HUES64 (cell line): ENCODE results near the gene DSCAML1.

Source experiments
- H3K27ac ChIP-seq: 2 replicates; pipeline ENCODE4 v1.7.0; 2013; ENCODE audit warnings: low read depth, low read length, inconsistent platforms
- H3K27me3 ChIP-seq: 2 replicates; pipeline ENCODE4 v1.6.1; 2013; ENCODE audit warnings: mild to moderate bottlenecking, low read length; ENCODE audit not compliant: insufficient read depth
- H3K36me3 ChIP-seq: 2 replicates; pipeline ENCODE4 v1.6.1; 2013; ENCODE audit warnings: mild to moderate bottlenecking, low read length; ENCODE audit not compliant: insufficient read depth
- H3K4me1 ChIP-seq: 2 replicates; pipeline ENCODE4 v1.6.1; 2013; ENCODE audit warnings: mild to moderate bottlenecking, low read length, moderate library complexity; ENCODE audit not compliant: insufficient read depth
- H3K4me3 ChIP-seq: 2 replicates; pipeline ENCODE4 v1.5.1; 2013; ENCODE audit warnings: mild to moderate bottlenecking, low read length, moderate library complexity
- H3K9ac ChIP-seq: 2 replicates; pipeline ENCODE4 v1.6.1; 2013; ENCODE audit warnings: mild to moderate bottlenecking, low read depth, low read length
- H3K9me3 ChIP-seq: 2 replicates; pipeline ENCODE4 v1.6.1; 2013; ENCODE audit warnings: low read depth, low read length; ENCODE audit not compliant: insufficient read depth
- WGBS: fragments of 150-250, 120-280 bp; methylation state at CpG from one replicate; pipeline ENCODE4 v1.1.7; 2013; ENCODE audit warnings: missing lambda C conversion rate; 5-methylcytosine and 5-hydroxymethylcytosine counted together

DSCAML1 gene

GRCh38 chr11:117385906-117386305 lies 411.1 kb downstream of the DSCAML1 start:
- Histone ChIP-seq H3K9me3 (no peaks in the 10 kb centered on the region), H3K4me3 (no peak overlapping the region), H3K27ac (no peak overlapping the region), H3K9ac (no peak overlapping the region), H3K36me3 (peaks cover 30% of the 10 kb centered on the region), H3K4me1 (no peaks in the 10 kb centered on the region), H3K27me3 (no peaks in the 10 kb centered on the region)
- WGBS: 96% methylated on average over 9 of the region's 9 CpGs

DNA sequence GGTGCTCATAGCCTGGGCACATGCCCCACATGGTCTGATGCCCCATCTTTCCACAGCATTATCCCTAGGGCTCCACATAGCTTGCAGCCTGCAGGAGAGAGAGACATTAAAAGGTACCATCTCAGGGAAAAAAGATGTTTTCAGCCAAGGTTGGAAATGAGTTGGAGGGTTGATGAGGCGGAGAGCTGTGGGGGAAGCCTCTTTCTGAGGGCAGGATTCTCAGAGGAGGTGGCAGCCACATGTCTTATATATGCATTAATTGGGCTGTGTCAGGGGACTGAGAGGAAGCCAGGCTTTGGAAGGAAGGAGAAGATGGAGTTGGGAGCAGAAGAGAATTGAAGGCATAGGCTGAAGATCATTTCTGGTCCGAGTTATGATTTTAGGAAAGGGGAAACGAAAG lies 411.5 kb downstream of the DSCAML1 start:
- no peak overlapping the region for H3K27ac ChIP-seq
- 93% methylated on average over 3 of the region's 3 CpGs for WGBS
- H3K9me3 ChIP-seq: no peaks in the 10 kb centered on the region
- H3K27me3 ChIP-seq: no peaks in the 10 kb centered on the region
- H3K9ac ChIP-seq: no peak overlapping the region
- no peak overlapping the region for H3K4me3 ChIP-seq
- no peaks in the 10 kb centered on the region for H3K4me1 ChIP-seq
- peaks cover 30% of the 10 kb centered on the region for H3K36me3 ChIP-seq

DNA sequence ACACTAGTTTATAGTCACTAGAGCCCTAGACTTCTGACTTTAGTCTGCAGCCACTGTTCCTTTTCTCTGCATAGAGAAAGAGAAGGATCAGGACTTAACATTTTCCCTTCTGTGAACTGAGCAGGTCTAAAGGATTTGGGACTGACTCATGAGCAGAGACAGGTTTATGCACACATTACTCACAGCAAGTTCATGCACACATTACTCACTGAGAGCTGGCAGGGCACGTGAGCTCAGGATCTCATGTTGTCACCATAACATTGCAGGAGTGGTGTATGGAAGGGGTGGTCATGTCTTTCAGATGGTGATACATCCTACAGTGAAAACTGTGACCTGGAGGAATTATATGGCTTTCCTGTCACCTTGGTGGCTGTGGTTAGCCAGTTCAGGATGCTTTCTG lies 413.0 kb downstream of the DSCAML1 start:
- WGBS: 95% methylated on average over 1 of the region's 1 CpG
- Histone ChIP-seq H3K4me3 (no peak overlapping the region), H3K36me3 (peaks cover 34% of the 10 kb centered on the region), H3K4me1 (no peaks in the 10 kb centered on the region), H3K9ac (no peak overlapping the region), H3K27me3 (no peaks in the 10 kb centered on the region), H3K27ac (no peak overlapping the region), H3K9me3 (no peaks in the 10 kb centered on the region)

GRCh38 chr11:117382746-117383145 lies 414.3 kb downstream of the DSCAML1 start:
- Histone ChIP-seq H3K27ac (no peak overlapping the region), H3K9me3 (no peaks in the 10 kb centered on the region), H3K9ac (no peak overlapping the region), H3K27me3 (no peaks in the 10 kb centered on the region), H3K4me3 (no peak overlapping the region), H3K4me1 (no peaks in the 10 kb centered on the region), H3K36me3 (peaks cover 29% of the 10 kb centered on the region)
- WGBS: 91% methylated on average over 4 of the region's 4 CpGs

GRCh38 chr11:117381481-117382387 lies 415.3 kb downstream of the DSCAML1 start:
- no peak overlapping the region for H3K4me3 ChIP-seq
- no peak overlapping the region for H3K27ac ChIP-seq
- H3K4me1 ChIP-seq: no peaks in the 10 kb centered on the region
- peaks cover 19% of the 10 kb centered on the region; the same call in 1 of the 2 replicates for H3K36me3 ChIP-seq
- no peak overlapping the region for H3K9ac ChIP-seq
- no peaks in the 10 kb centered on the region for H3K9me3 ChIP-seq
- 86% methylated on average over 9 of the region's 9 CpGs for WGBS
- no peaks in the 10 kb centered on the region for H3K27me3 ChIP-seq

GRCh38 chr11:117380676-117381075 lies 416.3 kb downstream of the DSCAML1 start:
- no peaks in the 10 kb centered on the region for H3K9me3 ChIP-seq

DNA sequence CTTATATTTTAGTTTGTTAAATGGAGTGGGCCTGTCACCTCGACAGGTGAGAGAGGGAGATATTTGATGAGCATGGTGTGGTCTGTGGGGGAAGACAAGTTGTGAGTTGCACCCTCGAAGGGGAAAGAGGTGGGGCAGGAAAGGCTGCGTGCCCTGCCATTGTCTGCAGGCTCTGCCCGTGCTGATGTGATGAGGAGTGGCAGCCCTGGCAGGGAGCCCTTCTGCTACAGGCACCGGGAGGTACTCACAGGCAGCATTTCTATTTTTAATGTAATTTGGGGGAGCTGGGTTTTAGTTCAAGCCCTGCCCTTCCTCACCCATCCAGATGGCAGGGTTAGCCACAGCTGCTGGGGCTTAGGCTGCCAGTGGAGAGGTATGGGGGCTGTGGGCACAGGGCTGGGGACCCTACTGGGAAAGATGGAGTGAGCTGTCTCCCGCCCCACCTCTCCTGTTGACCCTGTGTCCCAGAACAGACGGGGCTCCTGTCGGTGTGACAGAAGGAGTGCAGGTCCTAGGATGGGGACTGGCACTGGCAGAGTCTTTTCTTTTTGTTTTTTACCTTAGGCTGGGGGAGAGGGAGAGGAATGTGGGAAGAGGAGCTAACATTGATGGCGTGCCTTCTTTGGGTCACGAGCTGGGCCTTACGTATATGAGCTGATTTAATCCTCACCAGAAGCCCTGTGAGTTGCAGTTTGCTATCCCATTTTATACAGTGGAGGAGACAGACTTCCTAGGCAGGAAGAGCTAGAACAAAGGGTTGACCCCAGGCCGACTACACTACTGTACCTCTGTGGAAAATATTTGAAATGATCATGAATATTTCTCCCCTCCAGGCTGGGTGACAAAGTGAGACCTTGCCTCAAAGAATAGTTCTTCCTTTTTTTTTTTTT lies 417.8 kb downstream of the DSCAML1 start:
- 90% methylated on average over 12 of the region's 12 CpGs for WGBS

More at GRCh38 chr11:117380676-117381075, 416.3 kb downstream of the DSCAML1 start:
- H3K27me3 ChIP-seq: no peaks in the 10 kb centered on the region
- H3K9ac ChIP-seq: no peak overlapping the region
- WGBS: 94% methylated on average over 4 of the region's 4 CpGs
- peaks cover 26% of the 10 kb centered on the region; the same call in 1 of the 2 replicates for H3K36me3 ChIP-seq
- no peak overlapping the region for H3K4me3 ChIP-seq
- H3K4me1 ChIP-seq: no peaks in the 10 kb centered on the region
- H3K27ac ChIP-seq: no peak overlapping the region

More for the DNA sequence above, 417.8 kb downstream of the DSCAML1 start:
- peaks cover 32% of the 10 kb centered on the region; the same call in 1 of the 2 replicates for H3K36me3 ChIP-seq
- no peaks in the 10 kb centered on the region for H3K27me3 ChIP-seq
- no peak overlapping the region for H3K4me3 ChIP-seq
- H3K9ac ChIP-seq: no peak overlapping the region
- no peak overlapping the region for H3K27ac ChIP-seq
- no peaks in the 10 kb centered on the region for H3K9me3 ChIP-seq
- no peaks in the 10 kb centered on the region for H3K4me1 ChIP-seq
